GM12875 (cell line): Measurements from ENCODE around the gene CCDC88B.

Experiments
- H3K4me3 ChIP-seq: one replicate; pipeline ENCODE4 v1.5.1; 2011; ENCODE audit warnings: low read depth, low read length, control low read depth
- TF ChIP-seq, protein P1 (sequence below): IDR thresholded peaks from 2 replicates; pipeline ENCODE4 v1.5.1; 2011; ENCODE audit warnings: low read depth, mild to moderate bottlenecking, control low read depth, inconsistent platforms, low read length, moderate library complexity, borderline replicate concordance; ENCODE audit not compliant: insufficient read depth

The CCDC88B gene

DNA sequence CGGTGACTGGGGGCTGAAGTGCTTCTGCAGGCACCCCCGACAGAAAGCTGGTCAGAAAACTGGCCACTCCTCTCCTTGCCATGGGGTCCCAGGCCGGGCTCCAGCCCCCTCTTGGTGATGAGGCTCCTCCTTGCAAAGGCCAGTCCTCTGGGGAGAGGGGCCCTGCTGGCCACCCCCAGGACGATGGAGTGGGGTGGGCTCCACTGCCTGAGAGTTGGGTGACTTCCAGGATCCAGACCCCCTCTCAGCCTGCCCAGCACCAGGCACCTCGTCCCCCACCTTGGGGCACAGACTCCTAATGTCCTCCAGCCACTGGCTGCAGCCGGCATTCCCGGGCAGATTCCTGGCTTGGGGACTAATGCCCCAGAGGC is 18.5 kb downstream of the CCDC88B start:
- TF ChIP-seq, protein P1, sequence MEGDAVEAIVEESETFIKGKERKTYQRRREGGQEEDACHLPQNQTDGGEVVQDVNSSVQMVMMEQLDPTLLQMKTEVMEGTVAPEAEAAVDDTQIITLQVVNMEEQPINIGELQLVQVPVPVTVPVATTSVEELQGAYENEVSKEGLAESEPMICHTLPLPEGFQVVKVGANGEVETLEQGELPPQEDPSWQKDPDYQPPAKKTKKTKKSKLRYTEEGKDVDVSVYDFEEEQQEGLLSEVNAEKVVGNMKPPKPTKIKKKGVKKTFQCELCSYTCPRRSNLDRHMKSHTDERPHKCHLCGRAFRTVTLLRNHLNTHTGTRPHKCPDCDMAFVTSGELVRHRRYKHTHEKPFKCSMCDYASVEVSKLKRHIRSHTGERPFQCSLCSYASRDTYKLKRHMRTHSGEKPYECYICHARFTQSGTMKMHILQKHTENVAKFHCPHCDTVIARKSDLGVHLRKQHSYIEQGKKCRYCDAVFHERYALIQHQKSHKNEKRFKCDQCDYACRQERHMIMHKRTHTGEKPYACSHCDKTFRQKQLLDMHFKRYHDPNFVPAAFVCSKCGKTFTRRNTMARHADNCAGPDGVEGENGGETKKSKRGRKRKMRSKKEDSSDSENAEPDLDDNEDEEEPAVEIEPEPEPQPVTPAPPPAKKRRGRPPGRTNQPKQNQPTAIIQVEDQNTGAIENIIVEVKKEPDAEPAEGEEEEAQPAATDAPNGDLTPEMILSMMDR, result no peak
- peak overlapping the region; percentile 48 for H3K4me3 ChIP-seq

DNA sequence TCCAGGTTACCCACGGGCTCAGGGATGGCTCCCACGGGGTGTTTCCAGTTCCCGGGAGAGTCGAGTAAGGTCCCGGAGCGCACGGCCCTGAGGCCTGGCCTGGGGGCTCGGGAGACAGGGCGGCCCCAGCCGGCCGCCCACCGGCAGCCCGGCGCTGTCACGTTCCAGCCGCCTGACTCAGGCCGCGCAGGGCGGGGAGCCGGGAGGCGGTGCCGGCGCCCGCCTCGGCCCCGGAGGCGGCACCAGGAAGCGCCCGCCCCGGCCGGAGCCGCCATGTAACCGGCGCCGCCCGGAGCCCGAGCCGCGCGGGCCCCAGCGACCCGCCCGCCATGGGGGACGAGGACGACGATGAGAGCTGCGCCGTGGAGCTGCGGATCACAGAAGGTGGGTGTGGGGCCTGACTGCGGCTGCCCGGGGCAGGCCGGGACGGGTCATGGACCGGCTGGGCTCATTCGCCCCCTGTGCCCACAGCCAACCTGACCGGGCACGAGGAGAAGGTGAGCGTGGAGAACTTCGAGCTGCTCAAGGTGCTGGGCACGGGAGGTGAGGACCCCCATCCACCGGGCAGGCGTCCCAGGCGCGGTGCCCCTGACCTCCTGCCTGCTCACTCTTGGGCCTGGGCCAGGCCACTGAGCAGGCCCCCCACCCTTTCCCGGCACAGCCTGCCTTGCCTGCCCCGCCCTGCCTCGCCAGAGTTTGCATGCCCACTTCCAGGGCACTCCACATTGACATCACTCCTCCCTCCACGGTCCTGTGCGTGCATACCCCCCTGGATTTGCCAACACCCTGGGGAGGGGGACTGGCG is 19.1 kb downstream of the CCDC88B start, which contains the start of gene RPS6KA4:
TSS of gene RPS6KA4 (plus strand) at position 256 of the 805 bp plus-strand sequence. CDS start at position 330, 74 bp downstream.
- TF ChIP-seq, protein P1, result no peak

DNA sequence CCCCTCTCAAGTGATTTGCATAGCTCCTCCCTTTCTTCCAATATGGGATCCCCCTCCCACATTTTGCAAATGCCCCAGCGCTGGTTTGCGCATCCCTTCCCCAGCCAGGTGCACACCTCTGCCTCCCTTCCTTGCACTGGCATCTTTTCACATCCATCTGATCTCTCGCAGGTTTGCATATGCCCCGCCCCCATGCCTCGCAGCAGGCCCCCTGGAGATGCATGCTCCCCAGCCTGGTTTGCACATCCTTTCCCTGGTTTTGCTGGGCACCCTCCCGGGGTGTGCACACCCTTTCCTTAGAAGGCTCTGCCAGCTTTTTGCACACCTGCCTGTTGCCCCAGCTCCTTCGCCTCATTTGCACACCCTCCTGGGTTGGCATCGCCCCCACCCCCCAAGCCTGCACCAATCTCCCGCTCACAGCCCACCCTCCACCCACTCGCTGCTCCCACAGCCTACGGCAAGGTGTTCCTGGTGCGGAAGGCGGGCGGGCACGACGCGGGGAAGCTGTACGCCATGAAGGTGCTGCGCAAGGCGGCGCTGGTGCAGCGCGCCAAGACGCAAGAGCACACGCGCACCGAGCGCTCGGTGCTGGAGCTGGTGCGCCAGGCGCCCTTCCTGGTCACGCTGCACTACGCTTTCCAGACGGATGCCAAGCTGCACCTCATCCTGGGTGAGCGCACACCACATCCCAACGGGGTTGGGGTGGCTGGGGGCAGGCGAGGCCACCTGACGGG is 19.9 kb downstream of the CCDC88B start:
- peak overlapping the region; percentile 89 for H3K4me3 ChIP-seq

More for the DNA sequence above, 19.1 kb downstream of the CCDC88B start, which contains the start of gene RPS6KA4:
- peak within 1 kb of the TSS; percentile 89 for H3K4me3 ChIP-seq

DNA sequence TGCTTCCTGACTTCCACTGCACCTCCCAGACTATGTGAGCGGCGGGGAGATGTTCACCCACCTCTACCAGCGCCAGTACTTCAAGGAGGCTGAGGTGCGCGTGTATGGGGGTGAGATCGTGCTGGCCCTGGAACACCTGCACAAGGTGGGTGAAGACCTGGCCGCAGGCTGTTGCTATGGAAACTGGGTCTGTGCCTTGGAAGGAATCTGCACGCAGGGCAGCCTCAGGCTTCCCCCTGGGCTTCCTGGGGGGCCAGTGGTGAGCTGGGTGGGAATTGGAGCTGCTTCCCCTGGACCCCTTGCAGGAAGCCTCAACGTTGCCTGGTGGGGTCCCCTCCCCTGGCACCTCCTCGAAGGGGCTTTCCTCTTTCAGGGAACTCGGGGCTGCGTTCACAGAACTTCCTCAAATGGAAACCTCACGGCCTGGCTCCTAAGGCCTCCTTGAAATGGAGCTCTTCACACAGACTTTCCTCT is 20.5 kb downstream of the CCDC88B start:
- H3K4me3 ChIP-seq, result peak overlapping the region; percentile 89
- TF ChIP-seq, protein P1, result no peak

More for the DNA sequence above, 19.9 kb downstream of the CCDC88B start:
- TF ChIP-seq, protein P1, result peak; percentile 36; the same call in 1 of the 2 replicates

DNA sequence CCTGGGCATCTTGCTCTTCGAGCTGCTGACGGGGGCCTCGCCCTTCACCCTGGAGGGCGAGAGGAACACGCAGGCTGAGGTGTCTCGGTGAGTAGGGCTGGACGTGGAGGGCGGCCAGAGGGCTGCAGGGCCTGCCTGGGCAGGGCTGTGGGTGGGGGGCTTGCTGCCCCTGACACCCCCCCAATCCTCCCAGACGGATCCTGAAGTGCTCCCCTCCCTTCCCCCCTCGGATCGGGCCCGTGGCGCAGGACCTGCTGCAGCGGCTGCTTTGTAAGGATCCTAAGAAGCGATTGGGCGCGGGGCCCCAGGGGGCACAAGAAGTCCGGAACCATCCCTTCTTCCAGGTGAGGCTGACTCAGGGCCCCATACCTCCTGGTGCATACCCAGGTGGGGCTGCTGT is 21.7 kb downstream of the CCDC88B start:
- TF ChIP-seq, protein P1, result no peak
- no peak overlapping the region for H3K4me3 ChIP-seq

DNA sequence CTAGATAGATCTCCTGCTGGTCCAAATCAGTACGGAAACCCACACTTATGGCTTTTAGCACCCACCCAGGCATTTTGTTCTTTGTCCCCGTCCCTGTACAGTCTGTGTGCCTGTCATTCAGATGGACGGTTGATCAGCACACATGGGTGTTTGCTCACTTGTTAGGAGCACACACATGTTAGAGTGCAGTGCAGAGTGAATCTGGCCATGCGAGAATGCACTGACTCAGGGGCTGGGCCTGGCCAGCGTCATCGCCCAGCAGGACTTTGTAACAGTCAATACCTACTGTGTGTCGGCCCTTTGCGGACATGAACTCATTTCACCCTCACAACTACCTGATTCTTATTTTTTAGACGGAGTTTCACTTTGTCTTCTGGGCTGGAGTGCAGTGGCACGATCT is 22.3 kb downstream of the CCDC88B start:
- H3K4me3 ChIP-seq, result no peak overlapping the region
- TF ChIP-seq, protein P1, result no peak
